GM12891 (cell line): ENCODE measurements around the gene WEE2.

Source experiments
- DNase-seq: peaks from one replicate; pipeline ENCODE4 v3.0.0; 2011; ENCODE audit warnings: low spot score; ENCODE audit not compliant: insufficient read length
- FAIRE-seq: peaks from 2 replicates; lab custom pipeline; 2011; peaks lifted over from hg19 to GRCh38; lab: Jason Lieb, UNC
- PAX5 ChIP-seq: IDR thresholded peaks from 2 replicates; pipeline ENCODE4 v1.6.1; 2011; ENCODE audit warnings: low read length, moderate library complexity, mild to moderate bottlenecking; ENCODE audit not compliant: insufficient read depth, severe bottlenecking
- POLR2A ChIP-seq: IDR thresholded peaks from 2 replicates; pipeline ENCODE4 v1.6.1; 2011; ENCODE audit warnings: low read depth, low read length, control low read depth
- POLR2AphosphoS5 ChIP-seq: IDR thresholded peaks from 2 replicates; pipeline ENCODE4 v1.6.1; 2011; ENCODE audit warnings: low read depth, low read length, control low read depth
- POU2F2 ChIP-seq: IDR thresholded peaks from 2 replicates; pipeline ENCODE4 v1.6.1; 2011; ENCODE audit warnings: low read depth, mild to moderate bottlenecking, control low read depth, low read length, moderate library complexity
- SPI1 ChIP-seq: IDR thresholded peaks from 2 replicates; pipeline ENCODE4 v1.6.1; 2011; ENCODE audit warnings: low read depth, low read length, control low read depth
- TAF1 ChIP-seq: IDR thresholded peaks from 2 replicates; pipeline ENCODE4 v1.6.1; 2011; ENCODE audit warnings: low read depth, low read length, control low read depth

The WEE2 gene

GRCh38 chr7:141713890-141714289, 5.7 kb downstream of the WEE2 start:
- TF ChIP-seq POLR2A (no peak), PAX5 (no peak), POU2F2 (no peak), SPI1 (no peak), POLR2AphosphoS5 (no peak)
- FAIRE-seq, result no peak
- DNase-seq, result no peak

- FAIRE-seq (no peak), DNase-seq (no peak)
- TF ChIP-seq POU2F2 (no peak), PAX5 (no peak), POLR2A (no peak), TAF1 (no peak), POLR2AphosphoS5 (no peak), SPI1 (no peak)
Measured at GRCh38 chr7:141714571-141714970, 6.4 kb downstream of the WEE2 start.

GRCh38 chr7:141715018-141715417, 6.9 kb downstream of the WEE2 start:
- FAIRE-seq (no peak), DNase-seq (no peak)
- TF ChIP-seq POLR2AphosphoS5 (no peak), POU2F2 (no peak), TAF1 (no peak), POLR2A (no peak), PAX5 (no peak), SPI1 (no peak)

- FAIRE-seq, result no peak
- TF ChIP-seq PAX5, result no peak
- no peak for TF ChIP-seq POLR2A
- no peak for TF ChIP-seq POU2F2
- no peak for TF ChIP-seq TAF1
- TF ChIP-seq POLR2AphosphoS5, result no peak
- no peak for TF ChIP-seq SPI1
Measured at GRCh38 chr7:141715794-141716689, 7.9 kb downstream of the WEE2 start.

GRCh38 chr7:141717450-141717849, 9.3 kb downstream of the WEE2 start:
- no peak for FAIRE-seq
- DNase-seq, result no peak
- no peak for TF ChIP-seq POLR2A
- no peak for TF ChIP-seq PAX5
- no peak for TF ChIP-seq TAF1
- no peak for TF ChIP-seq POLR2AphosphoS5
- TF ChIP-seq SPI1, result no peak
- TF ChIP-seq POU2F2, result no peak

More at GRCh38 chr7:141715794-141716689, 7.9 kb downstream of the WEE2 start:
- DNase-seq, result no peak

GRCh38 chr7:141722529-141722928, 14.4 kb downstream of the WEE2 start:
- FAIRE-seq, result no peak
- no peak for TF ChIP-seq POU2F2
- no peak for TF ChIP-seq POLR2AphosphoS5
- no peak for DNase-seq

GRCh38 chr7:141729020-141729419, 20.9 kb downstream of the WEE2 start:
- no peak for TF ChIP-seq POLR2A
- TF ChIP-seq TAF1, result no peak
- TF ChIP-seq POLR2AphosphoS5, result no peak
- no peak for TF ChIP-seq PAX5
- TF ChIP-seq SPI1, result no peak
- TF ChIP-seq POU2F2, result no peak
- FAIRE-seq (no peak), DNase-seq (no peak)

GRCh38 chr7:141731476-141732149, 23.5 kb downstream of the WEE2 start:
- DNase-seq, result no peak
- no peak for TF ChIP-seq TAF1
- TF ChIP-seq SPI1, result no peak
- no peak for FAIRE-seq

GRCh38 chr7:141737118-141737835, 29.1 kb downstream of the WEE2 start:
- TF ChIP-seq POLR2AphosphoS5, result no peak
- no peak for TF ChIP-seq SPI1
- no peak for TF ChIP-seq POU2F2
- TF ChIP-seq PAX5, result no peak
- no peak for TF ChIP-seq POLR2A
- no peak for TF ChIP-seq TAF1
- DNase-seq, result no peak
- FAIRE-seq, result peak; percentile 48
